ENCODE measurements around the gene GSK3A. TPM values are rescaled to one million over a fixed set of nuclear protein-coding genes. Genes with fewer than 3 reads are reported as not detected.

The GSK3A gene
- total RNA-seq, 2 experiments from 2014 or later, result 30.5 to 31.7 TPM

DNA sequence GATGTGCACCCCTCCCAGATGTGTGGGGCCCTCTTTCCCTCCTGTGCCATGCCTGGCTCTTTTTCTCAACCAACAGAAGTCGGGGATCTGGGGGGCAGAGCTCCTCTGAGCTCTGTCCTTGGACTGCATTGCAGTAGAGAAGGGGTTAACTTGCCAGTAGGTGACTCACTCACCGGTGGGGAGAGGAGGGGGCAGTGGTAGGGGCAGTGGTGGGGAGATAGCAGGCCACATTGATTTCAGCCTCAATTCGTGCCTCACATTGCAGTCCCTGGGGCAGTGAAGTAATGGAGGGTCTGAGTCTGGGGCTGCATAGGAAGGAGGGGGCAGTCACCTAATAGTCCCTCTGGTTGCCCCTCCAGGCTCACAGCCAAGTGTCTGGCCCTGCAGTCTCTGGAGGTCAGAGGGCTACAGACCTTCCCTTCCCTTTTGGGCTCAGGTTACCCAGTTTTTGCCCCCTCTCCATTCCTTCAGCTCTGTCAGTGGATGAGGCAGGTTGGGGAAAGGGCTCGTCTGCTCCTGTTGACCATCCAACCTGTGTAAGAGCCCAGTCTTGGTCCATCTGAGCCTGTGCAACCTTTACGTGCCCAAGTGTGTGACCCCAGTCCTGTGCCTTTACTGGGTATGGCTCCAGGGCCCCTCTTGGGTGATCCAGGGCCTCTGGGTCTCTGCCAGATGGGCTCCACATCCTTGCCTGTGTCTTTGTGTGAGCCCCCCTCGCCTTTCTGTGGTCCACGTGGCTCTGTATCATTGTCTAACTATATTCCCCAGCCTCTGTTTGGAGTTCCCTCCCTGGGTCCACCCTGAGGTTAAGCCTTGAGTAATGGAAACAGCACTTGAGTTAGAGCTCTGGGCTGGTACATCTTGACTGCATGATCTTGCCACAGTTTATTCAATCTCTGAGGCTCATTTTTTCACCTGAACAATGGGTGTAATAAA is 39.7 kb upstream of the GSK3A start:
- ChIA-PET CTCF (interaction anchor here (6.7 kb wide), 1 partner anchor 37 kb away, joined by 107 read pairs; the partner anchor contains the start of gene GSK3A), POLR2A (interaction anchor here (0.7 to 7.5 kb wide), 8 partner anchors 11 to 67 kb away, joined by 3 to 119 read pairs (median 4); partner anchors contain the start of genes CIC, GSK3A, PAFAH1B3 and PRR19)
- Mint-ChIP-seq H3K27ac (no peak overlapping the region), H3K4me3 (no peak overlapping the region), H3K36me3 (ENCODE audit: low read depth) (peaks cover 7% of the 10 kb centered on the region), H3K4me1 (ENCODE audit: low read depth) (peaks cover 35% of the 10 kb centered on the region), H3K27me3 (no peaks in the 10 kb centered on the region), H3K9me3 (no peaks in the 10 kb centered on the region)
- ATAC-seq (no peak), DNase-seq (peak; percentile 45)
- intact Hi-C loops (cut with micrococcal nuclease), result loop anchor here (5.0 to 10.0 kb wide), 2 partner anchors 40 to 147 kb away; partner anchors contain the start of genes GSK3A and POU2F2
- TF ChIP-seq, protein P1, sequence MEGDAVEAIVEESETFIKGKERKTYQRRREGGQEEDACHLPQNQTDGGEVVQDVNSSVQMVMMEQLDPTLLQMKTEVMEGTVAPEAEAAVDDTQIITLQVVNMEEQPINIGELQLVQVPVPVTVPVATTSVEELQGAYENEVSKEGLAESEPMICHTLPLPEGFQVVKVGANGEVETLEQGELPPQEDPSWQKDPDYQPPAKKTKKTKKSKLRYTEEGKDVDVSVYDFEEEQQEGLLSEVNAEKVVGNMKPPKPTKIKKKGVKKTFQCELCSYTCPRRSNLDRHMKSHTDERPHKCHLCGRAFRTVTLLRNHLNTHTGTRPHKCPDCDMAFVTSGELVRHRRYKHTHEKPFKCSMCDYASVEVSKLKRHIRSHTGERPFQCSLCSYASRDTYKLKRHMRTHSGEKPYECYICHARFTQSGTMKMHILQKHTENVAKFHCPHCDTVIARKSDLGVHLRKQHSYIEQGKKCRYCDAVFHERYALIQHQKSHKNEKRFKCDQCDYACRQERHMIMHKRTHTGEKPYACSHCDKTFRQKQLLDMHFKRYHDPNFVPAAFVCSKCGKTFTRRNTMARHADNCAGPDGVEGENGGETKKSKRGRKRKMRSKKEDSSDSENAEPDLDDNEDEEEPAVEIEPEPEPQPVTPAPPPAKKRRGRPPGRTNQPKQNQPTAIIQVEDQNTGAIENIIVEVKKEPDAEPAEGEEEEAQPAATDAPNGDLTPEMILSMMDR (IDR thresholded peaks at IDR 0.05), result no peak

DNA sequence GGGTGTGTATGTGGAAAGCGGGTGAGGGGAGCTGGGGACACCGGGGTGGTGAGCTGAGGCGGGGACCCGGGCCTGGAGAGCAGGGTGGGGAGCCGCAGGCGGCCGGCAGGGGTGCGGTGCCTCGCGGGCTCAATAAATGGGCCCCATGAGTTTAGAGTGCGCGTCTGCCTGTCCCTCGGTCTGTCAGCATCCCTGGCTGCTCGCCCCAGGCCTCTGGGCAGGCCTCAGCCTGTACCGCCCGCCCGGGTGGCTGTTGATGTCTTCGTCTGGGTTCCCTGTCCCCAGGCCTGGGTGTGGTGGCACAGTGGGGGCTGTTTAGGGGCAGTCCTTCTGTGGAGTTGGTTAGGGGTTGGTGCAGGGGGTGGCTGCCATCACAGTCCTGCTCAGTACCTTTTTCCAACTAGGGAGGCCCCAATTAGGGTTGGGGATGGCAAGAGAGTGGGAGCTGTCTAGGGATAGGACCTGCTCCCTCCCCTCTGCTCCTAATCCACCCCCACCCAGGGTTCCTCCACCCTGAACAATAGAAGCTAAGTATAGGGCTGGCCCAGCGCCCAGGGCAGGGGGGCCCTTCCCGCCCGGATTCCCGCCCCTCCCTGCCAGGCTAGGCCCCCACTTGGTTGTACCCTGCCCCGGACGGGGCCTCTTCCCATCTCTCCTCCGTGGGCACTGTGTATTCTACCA is 38.9 kb upstream of the GSK3A start:
- H3K4me1 Mint-ChIP-seq (ENCODE audit: low read depth), result peaks cover 43% of the 10 kb centered on the region
- ATAC-seq, result no peak
- DNase-seq, result peak; percentile 55
- ChIA-PET POLR2A (interaction anchor here (0.7 to 7.5 kb wide), 8 partner anchors 10 to 80 kb away, joined by 3 to 119 read pairs (median 4); partner anchors contain the start of genes CIC, GSK3A, PAFAH1B3 and PRR19), CTCF (interaction anchor here (2.0 to 6.7 kb wide), 2 partner anchors 19 to 37 kb away, joined by 9 to 107 read pairs; partner anchors contain the start of gene GSK3A)
- no peaks in the 10 kb centered on the region for H3K27me3 Mint-ChIP-seq
- TF ChIP-seq, protein P1 (IDR thresholded peaks at IDR 0.05), result no peak
- H3K4me3 Mint-ChIP-seq, result no peak overlapping the region
- no peaks in the 10 kb centered on the region for H3K9me3 Mint-ChIP-seq
- peak overlapping the region; percentile 82 for H3K27ac Mint-ChIP-seq
- peaks cover 6% of the 10 kb centered on the region for H3K36me3 Mint-ChIP-seq (ENCODE audit: low read depth)
- intact Hi-C loops (cut with micrococcal nuclease), result loop anchor here (5.0 to 10.0 kb wide), 2 partner anchors 39 to 146 kb away; partner anchors contain the start of genes GSK3A and POU2F2

DNA sequence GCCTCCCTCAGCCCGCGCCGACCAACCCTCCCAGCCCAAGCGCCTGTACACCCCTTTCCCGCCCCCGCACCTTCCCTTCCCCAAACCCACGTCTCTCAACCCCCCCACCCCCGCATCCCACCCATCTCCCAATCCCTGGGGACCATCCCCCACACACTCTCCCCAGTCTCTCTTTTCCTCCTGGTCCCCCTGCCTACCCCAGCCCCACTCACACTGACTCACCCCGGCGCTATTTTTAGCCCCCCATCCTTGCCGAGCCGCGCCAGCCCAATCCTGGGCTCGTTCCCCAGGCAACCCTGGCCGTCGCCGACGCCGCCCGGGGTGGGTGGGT is 38.4 kb upstream of the GSK3A start:
- ChIA-PET POLR2A (interaction anchor here (1.0 to 7.5 kb wide), 6 partner anchors 10 to 80 kb away, joined by 3 to 119 read pairs (median 15); partner anchors contain the start of genes CIC and GSK3A), CTCF (interaction anchor here (2.0 to 6.7 kb wide), 3 partner anchors 11 to 36 kb away, joined by 9 to 107 read pairs (median 36); partner anchors contain the start of gene GSK3A)
- DNase-seq (peak; percentile 54), ATAC-seq (no peak)
- Mint-ChIP-seq H3K27me3 (no peaks in the 10 kb centered on the region), H3K4me3 (no peak overlapping the region), H3K4me1 (ENCODE audit: low read depth) (peaks cover 43% of the 10 kb centered on the region), H3K9me3 (no peaks in the 10 kb centered on the region), H3K36me3 (ENCODE audit: low read depth) (peaks cover 6% of the 10 kb centered on the region), H3K27ac (peak overlapping the region; percentile 34)
- intact Hi-C loops (cut with micrococcal nuclease), result loop anchor here (5.0 to 10.0 kb wide), 2 partner anchors 38 to 146 kb away; partner anchors contain the start of genes GSK3A and POU2F2
- TF ChIP-seq, protein P1 (IDR thresholded peaks at IDR 0.05), result no peak

DNA sequence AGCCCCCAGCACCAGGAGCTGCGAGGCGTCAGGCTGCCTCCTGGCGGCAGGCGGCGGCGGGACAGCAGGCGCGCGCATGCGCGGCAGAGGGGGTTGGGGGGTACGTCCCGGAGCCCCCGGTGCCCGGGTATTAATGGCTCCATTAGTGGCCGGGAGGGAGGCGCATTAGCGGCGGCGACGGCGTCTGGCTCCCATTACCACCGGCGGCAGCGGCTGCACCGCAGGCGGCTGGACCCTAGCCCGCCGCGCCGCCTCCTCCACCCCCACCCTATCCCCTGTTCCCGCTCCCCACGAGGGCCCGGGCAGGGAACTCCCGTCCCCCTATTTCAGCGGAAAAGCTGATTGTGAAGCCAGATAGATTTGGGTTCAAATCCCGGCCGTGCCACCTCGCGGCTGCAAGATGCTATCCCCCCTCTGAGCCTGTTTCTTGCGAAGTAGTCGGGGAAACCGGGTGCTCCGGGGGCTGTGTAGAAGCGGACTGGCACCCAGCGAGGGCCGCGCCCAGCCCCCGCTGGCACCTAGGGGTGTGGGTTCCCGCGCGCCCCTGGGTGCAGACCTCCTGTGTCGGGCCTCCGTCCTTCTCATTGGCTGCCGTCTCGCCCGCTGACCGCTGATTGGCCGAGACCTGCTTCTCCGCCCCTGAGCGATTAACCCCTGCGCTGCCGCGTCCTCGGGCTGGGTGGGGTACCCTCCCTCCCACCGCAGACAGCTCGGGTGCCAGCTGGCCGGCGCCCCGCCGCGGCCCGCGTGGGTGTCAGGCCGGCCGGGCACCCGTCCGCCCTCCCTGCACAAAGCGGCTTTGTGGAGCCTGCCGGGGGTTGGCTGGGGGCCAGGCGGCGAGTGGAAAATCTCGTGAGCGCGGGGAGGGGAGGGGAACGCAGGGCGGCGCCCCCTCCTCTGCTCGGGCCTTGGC is 37.8 kb upstream of the GSK3A start:
- Mint-ChIP-seq H3K36me3 (ENCODE audit: low read depth) (peaks cover 6% of the 10 kb centered on the region), H3K27me3 (no peaks in the 10 kb centered on the region), H3K9me3 (no peaks in the 10 kb centered on the region), H3K4me1 (ENCODE audit: low read depth) (peaks cover 40% of the 10 kb centered on the region), H3K27ac (peak overlapping the region; percentile 94), H3K4me3 (no peak overlapping the region)
- TF ChIP-seq, protein P1 (IDR thresholded peaks at IDR 0.05), result peak; percentile 98
- ChIA-PET POLR2A (interaction anchor here (0.7 to 7.5 kb wide), 11 partner anchors 9 to 420 kb away, joined by 3 to 119 read pairs (median 4); partner anchors contain the start of genes ERF, GSK3A and RPS19), CTCF (interaction anchor here (0.8 to 6.7 kb wide), 35 partner anchors 7 to 172 kb away, joined by 3 to 107 read pairs (median 5); partner anchors contain the start of genes ERF, GSK3A, POU2F2 and ZNF526)
- intact Hi-C loops (cut with micrococcal nuclease), result loop anchor here (5.0 to 10.0 kb wide), 2 partner anchors 38 to 145 kb away; partner anchors contain the start of genes GSK3A and POU2F2
- peak; percentile 93 for DNase-seq
- peak; percentile 40 for ATAC-seq
